Activated T-cell treated with anti-CD3 and anti-CD28 coated beads, Interleukin-2, amount 50 U/mL, for 1 hour (primary cell): ENCODE data around the gene PEMT.

ENCODE experiments used
- DNase-seq: peaks from one replicate; pipeline ENCODE4 v3.0.0-alpha.2; 2020

The PEMT gene

DNA sequence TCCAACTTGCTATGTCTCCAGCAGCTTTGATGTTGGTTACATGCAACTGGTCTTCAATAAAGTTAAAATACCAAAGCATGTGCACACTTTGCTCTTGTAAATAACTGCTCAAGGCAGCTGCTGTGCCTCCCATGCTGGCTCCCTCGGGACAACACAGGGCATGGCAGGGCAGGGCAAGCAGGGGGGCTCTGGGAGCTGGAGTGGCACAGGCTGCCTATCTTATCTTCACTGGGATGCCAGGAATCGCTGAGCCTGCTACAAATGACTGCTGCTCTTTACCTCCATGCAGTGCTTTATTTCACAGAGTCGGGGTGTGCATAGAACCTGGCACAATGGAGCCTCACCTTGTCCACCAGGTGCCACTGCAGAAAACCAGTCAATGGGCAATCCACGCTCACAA lies 21.8 kb downstream of the PEMT start:
- no peak for DNase-seq

DNA sequence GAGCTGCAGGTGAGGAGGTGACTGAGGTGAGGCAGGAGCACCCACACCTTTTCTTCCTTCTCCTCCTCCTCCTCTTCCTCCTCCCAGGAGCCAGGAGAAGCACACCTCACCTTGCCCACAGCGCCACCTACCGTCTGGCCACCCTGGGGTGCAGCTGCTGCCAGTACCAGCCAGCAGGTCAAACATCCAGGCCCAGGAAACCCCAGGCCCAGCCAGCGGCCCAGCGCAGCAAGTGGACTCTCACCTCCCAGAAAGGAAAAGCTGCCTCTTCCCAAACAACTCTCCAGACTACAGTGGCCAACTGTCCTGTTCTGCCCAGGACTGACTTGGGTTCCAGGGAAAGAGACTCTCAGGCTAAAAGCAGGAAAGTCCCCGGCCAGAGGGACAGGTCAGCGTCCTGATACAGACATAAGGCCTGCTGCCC lies 22.7 kb downstream of the PEMT start:
- peak; percentile 58 for DNase-seq

DNA sequence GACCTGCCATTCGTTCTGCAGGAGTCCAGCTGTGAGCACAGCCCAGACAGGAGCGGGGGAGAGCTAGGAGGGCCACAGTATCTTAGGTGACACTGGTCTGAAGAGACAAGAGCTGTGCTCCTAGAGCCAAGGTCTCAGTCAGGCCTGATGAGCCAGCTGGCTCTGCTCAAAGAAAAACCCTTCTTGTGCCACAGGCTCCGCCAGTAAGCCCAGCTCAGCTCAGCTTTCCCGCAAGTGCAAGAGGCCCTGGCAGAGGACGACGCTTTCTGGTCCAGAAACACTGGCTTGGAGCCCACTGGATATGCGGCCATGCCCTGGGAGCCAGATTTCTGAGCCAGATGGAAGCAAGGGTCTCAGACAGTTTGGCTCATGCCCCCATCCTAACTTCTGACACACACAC lies 23.9 kb downstream of the PEMT start:
- no peak for DNase-seq

DNA sequence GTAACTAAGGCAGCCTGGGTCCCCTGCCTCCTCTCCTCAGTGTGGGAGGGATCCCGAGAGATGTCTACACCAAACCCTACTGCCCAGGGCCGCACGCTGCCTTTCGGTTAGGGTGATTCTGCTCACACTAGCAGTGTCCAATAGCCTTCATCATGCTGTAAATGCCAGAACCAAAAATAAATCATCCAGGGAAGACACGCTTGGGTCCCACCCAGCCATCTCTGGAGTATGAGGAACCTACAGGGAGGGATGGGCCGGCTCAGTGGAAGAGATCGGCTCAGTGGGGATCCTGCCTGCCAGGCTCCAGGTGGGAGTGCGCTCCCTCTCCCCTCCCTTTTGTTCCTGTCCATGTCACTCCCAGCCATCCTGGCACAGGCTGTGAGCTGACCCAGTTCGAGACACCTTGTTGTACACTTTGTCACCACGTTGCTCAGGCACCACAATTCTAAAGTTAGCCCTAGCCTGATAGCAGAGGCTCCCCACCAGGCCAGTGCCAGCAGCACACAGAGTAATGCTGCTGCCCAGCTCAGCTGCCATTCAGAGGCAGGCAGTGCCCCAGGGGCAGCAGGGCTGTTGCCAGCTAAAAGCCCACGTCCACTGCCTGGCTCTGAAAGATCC lies 24.5 kb downstream of the PEMT start:
- no peak for DNase-seq

DNA sequence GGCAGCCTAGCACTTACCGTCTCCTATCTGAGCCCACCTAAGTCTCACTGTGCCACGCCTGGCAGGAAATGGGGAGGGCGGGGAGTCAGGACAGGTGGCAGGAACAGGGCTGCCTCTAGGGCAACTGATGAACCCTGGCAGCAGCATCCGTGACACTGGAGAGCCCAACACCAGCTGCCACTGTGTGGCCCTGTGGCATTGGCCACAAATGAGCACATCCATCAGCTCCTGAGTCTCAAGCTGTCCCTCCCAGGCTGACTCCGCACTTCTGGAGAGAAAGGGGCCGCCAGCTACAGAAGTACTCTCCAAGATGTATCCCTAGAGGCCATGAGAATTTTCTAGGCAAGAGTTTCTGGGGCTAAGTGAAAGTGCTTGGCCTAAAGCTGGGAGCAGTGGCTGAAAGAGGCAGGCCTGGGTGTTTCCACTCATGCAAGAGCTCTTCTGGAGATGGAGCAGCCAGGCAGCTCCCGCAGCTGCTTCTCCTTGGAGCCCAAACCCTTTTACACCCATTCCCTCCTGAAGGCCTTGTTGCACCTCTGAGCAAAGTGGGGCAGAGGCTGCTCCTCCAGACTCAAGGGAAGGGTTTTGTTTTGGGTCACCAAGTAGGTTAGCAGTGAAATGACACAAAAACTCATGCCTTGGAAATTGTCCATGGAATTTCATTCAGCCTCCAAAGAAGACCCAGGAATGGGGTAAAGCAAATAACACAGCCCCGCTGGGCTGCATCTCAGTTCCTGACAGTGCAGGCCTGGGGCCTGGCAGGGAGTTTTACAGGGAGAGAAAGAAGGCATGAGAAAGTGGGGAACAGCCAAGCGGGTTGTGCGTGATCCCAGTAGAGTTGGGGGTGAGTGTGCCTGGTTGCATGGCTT lies 25.8 kb downstream of the PEMT start:
- DNase-seq, result no peak

DNA sequence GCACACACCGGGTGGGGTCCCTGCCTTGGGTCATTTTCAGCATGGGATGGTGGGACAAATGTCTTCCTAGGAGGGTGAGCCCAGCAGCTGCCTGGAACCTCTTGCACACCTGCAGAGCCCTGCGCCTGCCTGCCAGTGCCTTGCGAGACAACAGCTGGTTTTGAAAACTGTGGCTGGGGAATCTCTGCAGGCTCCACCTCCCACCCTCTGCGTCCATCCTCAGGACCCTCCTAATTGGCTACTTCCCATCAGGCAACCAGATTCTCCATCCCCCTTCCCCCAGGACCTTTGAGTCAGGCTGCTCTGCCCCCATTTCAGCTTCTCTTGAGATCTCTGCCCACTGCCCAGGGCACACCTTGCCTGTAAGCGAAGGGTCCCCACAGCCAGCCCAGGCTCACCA lies 26.6 kb downstream of the PEMT start:
- no peak for DNase-seq

DNA sequence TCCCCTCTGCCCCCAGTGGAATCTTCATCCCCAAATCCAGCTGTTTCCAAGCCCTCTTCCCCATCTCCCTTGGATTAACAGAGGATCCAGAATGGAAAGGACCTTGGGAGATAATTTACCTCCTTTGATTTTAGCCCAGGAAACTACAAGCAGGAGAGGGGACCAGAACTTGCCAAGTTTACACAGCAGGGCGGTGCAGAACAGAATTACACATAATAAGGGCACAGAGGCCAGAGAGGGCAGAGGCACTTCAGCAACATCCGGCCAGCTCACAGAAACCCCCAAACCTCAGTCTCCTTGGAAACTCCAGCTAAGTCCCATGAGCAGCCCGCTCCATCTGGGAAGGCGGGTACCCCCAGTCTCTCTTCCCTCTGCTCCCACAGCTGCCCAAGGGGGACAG lies 27.2 kb downstream of the PEMT start:
- DNase-seq, result no peak

DNA sequence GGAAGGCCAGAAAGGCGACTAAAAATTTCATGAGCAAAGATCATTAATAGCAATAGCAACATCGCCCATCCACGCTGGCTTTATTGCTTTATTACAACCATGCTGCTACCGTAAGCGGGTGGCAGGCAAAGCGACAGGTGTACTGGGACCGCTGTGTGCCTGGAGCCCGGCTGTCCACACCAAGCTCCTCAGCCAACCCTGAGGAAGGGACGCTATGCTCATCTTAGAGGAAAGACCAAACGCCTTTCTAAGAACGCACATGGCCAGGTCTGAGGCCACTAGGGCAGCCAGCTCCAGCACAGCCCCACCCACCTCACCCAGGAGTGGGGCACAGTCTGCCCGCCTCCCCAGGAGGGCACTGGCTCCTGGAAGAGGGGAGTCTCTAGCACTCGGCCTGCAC lies 28.0 kb downstream of the PEMT start:
- no peak for DNase-seq

DNA sequence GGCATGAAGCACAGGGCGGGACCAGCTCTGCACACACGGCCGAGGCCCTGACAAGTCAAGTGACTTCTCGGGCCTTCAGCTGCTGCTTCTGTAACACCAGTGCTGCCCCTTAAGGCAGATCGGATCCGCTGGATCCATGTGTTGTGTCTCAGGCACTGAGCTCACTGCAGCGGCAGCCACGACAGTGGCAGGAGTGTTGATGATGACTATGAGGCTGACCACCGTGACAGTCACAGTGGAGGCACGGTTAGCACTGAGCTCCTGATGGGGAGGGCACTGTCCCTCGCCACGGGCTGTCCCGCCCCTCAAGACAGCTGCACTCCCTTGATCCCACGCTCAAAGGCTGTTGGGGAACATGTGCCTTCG lies 29.4 kb downstream of the PEMT start:
- no peak for DNase-seq

DNA sequence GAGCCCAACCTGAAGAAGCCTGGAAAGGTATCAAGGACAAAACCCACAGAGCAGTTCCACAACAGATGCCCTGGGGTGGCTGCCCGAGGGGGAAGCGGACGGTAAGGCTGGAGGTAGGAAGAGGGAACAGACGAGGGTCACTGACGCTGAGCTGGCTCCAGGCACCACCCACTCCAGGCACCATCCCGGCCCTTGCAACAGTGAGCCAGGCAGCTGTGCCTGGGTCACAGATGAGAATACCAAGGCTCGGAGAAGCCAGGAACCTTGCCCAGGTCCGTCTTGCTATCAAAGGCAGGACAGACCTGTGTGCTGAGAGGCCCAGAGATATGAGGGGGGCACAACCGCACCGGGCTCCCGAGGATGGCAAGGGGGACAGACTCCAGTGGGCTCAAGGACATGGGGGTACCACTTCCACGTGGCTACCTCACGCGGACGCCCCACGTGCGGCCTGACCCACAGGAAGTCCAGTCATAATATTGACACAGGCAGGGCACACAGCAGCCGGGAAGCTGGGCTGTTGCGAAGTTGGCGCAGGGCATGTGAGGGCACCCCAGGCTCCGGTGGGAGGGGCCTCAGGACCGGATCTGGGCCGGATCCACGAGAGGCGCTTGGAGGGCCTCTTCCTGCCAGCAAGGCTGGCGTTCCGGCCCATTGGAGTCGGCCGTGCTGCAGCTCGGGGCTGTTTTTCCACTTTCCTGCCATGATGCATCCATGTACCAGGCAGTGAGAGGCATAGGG lies 29.9 kb downstream of the PEMT start:
- DNase-seq, result no peak

DNA sequence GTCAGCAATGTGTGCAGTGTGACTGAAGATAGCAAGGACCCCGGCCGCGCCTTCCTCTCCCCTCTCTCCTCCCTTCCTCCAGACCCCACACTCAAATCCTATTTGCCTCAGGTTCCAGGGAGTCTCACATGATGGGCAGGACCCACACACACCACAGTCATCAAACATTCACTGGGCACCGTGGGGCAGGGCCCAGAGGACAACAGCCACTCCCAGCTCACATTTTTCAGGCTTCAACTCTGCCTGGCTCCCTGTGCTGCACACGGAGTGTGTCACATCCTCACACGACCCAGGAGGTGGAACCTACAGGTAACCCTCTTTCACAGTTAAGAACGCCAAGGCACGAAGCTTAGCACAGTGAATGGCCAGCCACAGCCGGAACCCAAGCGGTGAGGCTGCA lies 30.5 kb downstream of the PEMT start:
- no peak for DNase-seq

DNA sequence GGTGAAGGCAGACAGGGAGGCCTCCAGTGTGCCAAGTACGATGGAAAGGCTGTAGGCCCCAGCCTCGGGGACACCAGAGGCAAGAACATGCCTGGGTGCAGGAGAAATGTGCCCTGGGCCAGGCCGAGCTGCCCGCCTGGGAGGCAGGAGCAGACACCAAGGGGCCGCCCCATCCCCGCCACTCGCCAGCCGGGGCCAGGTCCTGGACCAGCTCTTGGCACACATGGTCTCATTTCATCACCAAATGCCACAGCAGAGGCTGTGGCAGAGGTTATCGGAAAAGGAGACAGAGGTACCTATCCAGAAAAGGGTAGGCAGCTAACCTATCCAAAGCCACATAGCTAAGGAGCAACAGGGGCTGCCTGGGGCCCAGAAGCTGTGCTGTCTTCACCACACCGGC lies 31.3 kb downstream of the PEMT start:
- no peak for DNase-seq

DNA sequence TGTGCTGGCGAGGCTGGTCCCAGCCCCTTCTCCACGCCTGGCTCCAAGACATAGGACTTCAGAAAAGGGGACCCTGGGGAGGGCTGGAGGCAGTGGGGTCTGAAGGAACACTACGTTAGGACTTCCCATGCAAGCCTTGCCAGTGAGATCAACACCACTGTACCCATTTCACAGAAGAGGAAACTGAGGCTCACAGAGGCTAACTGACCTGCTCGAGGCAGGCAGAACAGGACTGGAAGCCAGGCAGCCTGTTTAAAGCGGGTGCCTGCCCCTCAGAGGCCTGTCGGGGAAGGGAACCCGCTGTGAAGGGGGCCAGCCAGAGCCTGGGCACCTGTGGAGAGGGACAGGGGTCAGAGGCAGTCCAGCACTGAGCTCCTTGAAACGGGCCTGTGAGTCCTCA lies 32.3 kb downstream of the PEMT start:
- DNase-seq, result no peak

DNA sequence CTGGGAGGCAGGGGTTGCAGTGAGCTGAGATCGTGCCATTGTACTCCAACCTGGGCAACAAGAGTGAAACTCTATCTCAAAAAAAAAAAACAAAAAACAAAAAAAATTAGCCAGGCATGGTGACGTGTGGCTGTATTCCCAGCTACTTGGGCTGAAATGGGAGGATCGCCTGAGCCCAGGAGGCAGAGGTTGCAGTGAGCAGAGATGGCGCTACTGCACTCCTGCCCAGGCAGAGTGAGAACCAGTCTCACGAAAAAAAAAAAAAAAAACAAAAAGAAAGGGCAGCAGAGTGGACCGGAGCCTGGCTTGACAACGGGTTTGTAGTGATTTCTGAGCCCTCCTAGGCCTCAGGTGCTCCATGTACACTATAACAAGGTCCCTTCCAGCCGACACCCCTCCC lies 33.1 kb downstream of the PEMT start:
- no peak for DNase-seq

DNA sequence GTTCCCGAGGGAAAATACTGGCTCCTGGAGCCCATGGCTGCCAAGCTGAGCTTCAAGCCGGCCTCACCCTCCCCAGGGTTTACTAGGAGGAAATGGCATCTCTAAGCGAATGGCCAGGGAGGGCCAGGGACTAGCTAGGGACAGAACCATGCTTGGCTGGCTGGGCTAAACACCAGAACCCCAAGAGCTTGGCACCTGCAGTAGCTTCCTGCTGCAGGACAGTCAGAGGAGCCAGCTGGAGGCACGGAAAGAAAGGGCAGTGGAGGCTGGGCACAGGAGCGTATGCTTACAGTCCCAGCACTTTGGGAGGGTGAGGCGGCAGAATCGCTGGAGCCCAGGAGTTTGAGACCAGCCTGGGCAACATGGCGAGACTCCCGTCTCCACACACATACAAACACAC lies 33.7 kb downstream of the PEMT start:
- no peak for DNase-seq

DNA sequence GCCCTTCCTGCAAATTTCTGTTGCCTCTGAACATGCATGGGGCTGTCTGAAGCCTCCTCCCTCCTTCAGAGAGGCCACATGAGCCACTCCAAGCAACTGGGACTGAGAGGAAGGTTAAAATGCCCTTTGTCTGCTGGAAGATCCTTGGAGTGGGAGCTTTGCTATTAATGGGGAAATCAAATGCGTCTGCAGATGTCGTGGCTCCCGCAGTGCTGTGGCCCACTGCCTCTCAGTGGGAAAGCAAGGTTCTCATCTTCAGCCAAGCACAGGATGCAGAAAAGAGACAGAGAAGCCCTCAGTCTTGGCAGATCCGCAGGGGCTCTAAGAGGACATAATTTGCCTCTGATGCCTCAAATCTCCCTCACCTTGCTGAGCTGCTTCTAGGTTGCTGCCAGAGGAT lies 34.8 kb downstream of the PEMT start:
- no peak for DNase-seq

DNA sequence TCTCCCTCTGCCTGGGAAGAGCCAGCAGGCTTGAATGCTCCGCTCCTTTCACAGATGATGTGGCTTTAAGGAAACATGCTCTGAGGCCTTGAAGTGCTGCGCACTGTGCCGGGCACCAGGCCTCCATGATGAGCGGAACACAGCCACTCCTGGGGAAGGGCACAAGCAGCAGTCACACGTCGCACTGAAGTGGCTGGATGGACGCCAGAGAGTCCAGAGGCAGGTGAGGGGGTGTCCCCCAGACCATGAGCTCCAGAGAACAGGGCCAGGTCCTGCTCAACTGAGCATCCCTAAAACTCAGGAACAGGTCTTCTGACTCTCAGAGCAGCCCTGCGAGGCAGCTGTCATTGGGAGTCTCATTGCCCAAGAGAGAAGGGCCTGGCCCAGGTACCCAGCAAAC lies 35.6 kb downstream of the PEMT start:
- no peak for DNase-seq

DNA sequence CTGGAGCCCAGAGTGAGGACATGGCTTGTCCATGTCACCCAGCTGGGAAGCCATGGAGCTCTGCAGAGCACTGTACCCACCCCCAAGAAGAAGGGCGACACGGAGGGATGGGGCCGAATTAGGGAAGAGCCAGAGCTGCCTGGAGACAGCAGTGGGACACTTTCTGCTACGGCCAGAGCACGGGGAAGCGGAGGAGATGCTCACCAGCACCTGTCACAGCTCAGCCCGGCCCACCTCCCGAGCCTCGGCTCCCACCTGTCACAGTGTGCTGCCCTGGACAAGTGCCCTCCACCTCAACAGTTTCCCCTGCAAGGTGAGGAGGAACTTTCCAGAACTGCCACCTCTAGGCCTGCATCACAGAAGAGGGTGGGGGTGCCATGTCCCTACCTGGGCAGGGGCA lies 36.4 kb downstream of the PEMT start:
- DNase-seq, result no peak

DNA sequence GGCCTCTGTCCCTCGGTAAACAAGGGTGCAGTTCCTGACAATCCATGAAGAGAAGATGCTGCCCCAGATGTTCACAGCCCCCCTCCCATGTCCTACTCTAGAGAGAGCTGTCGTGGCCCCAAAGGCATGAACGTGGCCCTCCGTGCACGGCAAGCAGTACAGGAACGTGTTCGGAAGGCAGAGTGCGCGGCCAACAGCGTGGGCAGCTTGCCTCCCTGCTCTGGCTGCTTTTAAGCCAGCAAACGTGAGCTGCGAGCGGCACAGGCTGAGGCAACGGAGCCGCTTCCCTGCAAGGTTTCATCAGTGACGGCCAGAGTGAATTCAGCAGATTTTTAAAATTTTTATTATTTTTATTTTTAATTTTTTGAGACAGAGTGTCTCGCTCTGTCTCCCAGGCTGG lies 37.2 kb downstream of the PEMT start:
- DNase-seq, result no peak

DNA sequence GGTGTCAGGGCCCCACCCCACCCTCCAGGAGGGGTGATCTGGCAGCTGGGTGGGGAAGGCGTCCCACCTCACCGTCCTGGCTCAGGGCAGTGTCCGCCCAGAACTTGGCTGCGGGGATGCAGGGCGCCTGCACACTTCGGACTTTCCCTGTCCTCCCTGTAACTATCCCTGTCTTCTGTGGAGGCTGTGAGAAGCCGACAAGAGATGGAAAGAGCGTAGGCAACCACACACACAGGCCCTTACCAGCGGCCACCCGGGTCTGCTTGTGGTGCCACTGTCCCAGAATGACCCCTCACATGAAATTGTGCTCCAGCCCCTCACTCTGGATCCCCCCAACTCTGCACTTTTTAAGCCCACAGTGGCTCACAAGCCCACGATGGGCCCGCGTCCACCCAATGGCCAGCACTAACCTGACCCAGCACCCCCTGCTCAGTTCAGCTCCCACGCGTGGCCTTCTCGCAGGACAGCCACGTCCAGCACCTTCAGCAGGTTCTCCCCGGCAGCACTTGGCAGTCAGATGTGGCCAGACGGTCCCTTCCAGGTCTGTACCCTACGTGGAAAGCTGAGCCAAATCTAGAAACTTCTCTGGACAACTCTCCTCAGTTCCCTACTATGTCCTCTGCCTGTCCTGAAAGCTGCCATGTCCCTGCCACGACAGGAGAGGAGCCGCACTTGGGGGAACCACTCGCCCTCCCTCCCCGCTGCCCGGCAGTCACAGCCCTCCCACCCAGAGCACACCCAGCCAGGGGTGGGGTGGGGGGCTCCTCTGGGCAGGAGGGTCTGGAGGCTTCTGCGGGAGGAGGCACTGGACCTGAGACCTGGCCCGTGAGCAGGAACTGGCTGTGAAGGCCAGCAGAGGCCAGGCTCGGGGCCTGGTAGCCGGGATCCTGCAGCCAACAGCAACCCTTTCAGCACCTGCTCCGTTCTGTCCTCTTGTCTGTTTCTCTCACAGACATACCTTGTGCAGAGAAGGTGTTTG lies 38.0 kb downstream of the PEMT start:
- DNase-seq, result no peak

DNA sequence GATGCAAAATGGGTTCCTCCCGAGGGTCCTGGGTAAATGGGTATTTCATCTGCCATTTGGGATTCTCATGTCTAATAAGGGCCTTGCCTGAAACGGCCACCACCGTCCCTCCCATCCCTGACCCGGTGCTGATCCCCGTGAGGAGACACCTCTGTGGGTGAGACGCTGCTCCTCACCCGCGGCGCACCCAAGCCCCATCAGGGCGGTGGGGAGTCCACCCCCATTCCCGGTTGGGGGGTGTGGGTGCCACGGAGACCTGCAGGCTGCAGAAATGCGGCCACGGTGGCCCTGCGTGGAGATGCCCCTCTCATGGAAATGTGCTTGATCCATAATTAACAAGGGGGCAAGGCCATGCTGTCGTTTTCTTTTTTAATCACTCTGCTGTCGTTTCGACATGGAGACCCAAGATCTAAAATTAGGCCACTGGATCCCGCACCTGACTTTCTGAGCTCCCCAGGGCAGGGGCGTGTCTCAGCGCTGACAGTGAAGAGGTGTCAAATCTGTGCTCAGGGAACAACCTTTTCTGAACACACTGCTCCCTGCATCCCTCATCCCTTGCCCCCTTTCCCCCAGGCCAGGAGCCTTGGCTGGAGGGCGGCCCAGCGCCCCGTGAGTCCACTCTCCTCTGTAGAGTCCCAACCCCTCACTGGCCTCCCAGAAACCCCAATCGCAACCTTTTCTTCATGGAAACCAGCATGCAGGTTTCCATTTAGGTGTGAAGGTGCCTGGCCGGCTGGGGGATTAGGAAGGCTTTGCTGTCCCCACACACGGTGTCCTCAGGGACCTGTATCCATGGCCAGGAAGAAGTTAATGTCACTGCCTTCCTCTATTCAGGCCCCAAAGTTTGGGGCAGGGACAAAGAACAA lies 38.9 kb downstream of the PEMT start:
- no peak for DNase-seq

DNA sequence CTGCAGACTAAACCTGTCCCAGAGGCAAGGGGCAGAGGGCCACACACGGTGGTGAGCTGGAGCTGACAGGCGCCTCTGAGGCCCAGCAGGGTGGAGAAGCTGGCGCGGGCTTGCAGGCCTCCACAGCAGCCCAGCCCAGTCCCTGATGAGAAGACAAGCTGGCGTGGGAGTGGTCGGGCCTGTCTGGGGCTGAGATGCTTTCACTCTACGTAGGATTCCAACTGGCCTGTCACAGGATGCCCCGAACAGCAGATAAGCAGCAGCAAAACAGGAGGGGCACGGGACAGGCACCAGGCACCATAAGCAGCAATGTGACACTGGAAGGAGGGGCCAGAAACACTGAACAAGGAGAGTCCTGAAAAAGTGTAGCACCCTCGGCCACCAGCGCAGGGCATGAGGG lies 40.1 kb downstream of the PEMT start:
- DNase-seq, result no peak
